Astrocyte of the cerebellum (primary cell): Measurements from ENCODE around the gene CYB561.
A peak's percentile ranks its signal among the peaks of the same experiment; 100 is the strongest.

Source experiments
- DNase-seq: peaks from one replicate; pipeline ENCODE4 v3.0.0-alpha.2; 2011; ENCODE audit warnings: low read depth
- H3K4me3 ChIP-seq: 2 replicates; pipeline ENCODE4 v1.5.1; 2011; ENCODE audit warnings: mild to moderate bottlenecking, low read depth, low read length, moderate library complexity
- in situ Hi-C: cut with HindIII; loops from 2 replicates; pipeline ENCODE4 v1.10.0; 2017; ENCODE audit warnings: low sequenced_read_pairs
- TF ChIP-seq, protein P1 (sequence below): IDR thresholded peaks from 2 replicates; pipeline ENCODE4 v1.5.1; 2012; ENCODE audit warnings: low read length, low read depth, moderate library complexity, mild to moderate bottlenecking; ENCODE audit errors: missing control alignments

The CYB561 gene

GRCh38 chr17:63479495-63480184 is 33.5 kb upstream of the CYB561 start:
- TF ChIP-seq, protein P1, sequence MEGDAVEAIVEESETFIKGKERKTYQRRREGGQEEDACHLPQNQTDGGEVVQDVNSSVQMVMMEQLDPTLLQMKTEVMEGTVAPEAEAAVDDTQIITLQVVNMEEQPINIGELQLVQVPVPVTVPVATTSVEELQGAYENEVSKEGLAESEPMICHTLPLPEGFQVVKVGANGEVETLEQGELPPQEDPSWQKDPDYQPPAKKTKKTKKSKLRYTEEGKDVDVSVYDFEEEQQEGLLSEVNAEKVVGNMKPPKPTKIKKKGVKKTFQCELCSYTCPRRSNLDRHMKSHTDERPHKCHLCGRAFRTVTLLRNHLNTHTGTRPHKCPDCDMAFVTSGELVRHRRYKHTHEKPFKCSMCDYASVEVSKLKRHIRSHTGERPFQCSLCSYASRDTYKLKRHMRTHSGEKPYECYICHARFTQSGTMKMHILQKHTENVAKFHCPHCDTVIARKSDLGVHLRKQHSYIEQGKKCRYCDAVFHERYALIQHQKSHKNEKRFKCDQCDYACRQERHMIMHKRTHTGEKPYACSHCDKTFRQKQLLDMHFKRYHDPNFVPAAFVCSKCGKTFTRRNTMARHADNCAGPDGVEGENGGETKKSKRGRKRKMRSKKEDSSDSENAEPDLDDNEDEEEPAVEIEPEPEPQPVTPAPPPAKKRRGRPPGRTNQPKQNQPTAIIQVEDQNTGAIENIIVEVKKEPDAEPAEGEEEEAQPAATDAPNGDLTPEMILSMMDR, result no peak
- no peak for DNase-seq
- H3K4me3 ChIP-seq, result no peak overlapping the region
- in situ Hi-C loops, result loop anchor here (5.0 kb wide), 1 partner anchor 63 kb away; no protein-coding TSS in a partner anchor

DNA sequence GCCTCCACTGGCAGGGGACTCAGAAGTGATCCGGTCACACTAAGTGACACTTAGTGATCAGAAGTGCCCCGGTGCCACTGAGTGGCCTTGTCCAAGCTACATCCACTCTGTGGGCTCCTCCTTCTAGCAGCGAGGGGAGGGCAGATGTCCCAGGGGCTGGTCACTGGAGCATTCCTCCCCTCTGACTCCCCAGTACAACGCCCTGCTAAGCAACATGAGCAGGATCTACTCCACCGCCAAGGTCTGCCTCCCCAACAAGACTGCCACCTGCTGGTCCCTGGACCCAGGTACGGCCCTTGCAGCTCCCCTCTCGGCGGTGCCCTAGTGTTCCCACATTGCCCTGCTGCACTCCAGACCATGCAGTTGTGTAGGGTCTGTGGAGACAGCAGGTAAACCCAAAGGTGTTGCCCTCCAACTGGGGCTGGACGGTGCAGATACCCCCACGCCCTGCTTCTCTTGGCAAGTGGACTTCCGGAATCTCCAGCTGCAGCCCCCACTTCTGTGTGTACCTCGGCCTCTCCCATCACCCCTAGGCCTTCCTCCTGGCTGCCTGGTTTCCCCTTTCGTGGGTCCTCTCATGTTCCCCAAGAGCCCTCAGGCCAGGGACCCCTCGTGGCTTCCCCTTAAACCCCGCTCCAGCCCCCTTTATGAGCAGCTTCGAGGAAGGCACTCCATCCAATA is 32.8 kb upstream of the CYB561 start:
- in situ Hi-C loops, result no loop called here
- DNase-seq, result peak; percentile 76
- TF ChIP-seq, protein P1, result peak; percentile 97
- no peak overlapping the region for H3K4me3 ChIP-seq

GRCh38 chr17:63477480-63478440 is 31.7 kb upstream of the CYB561 start:
- in situ Hi-C loops, result no loop called here
- TF ChIP-seq, protein P1, result no peak
- peak overlapping the region; percentile 35 for H3K4me3 ChIP-seq
- no peak for DNase-seq

DNA sequence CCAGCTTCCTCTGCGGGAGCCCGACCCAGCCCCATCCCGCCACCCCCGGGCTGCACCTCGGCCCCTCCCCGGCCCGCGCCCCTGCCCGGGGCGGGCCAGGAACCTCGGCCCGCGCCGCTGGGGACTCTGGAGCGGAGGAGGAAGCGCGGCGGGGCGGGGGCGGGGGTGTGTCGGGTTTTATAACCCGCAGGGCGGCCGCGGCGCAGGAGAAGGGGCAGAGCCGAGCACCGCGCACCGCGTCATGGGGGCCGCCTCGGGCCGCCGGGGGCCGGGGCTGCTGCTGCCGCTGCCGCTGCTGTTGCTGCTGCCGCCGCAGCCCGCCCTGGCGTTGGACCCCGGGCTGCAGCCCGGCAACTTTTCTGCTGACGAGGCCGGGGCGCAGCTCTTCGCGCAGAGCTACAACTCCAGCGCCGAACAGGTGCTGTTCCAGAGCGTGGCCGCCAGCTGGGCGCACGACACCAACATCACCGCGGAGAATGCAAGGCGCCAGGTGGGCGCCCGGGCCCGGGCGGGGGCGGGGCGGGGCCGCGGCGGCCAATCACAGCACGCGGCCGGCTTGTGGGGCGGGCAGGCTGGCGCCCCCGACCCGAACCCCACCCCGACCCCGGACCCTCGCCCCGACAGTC is 30.9 kb upstream of the CYB561 start, which contains the start of gene ACE:
ACE (plus strand) TSS at position 208 of the 626 bp plus-strand sequence; CDS start at position 242, 34 bp downstream.
- in situ Hi-C loops, result no loop called here
- DNase-seq, result no peak
- TF ChIP-seq, protein P1, result no peak
- H3K4me3 ChIP-seq, result peak within 1 kb of the TSS; percentile 35

GRCh38 chr17:63476459-63476853 is 30.4 kb upstream of the CYB561 start:
- in situ Hi-C loops, result no loop called here
- H3K4me3 ChIP-seq, result peak overlapping the region; percentile 35
- no peak for DNase-seq
- TF ChIP-seq, protein P1, result no peak
